Measurements from ENCODE around the gene SRF.

DNA sequence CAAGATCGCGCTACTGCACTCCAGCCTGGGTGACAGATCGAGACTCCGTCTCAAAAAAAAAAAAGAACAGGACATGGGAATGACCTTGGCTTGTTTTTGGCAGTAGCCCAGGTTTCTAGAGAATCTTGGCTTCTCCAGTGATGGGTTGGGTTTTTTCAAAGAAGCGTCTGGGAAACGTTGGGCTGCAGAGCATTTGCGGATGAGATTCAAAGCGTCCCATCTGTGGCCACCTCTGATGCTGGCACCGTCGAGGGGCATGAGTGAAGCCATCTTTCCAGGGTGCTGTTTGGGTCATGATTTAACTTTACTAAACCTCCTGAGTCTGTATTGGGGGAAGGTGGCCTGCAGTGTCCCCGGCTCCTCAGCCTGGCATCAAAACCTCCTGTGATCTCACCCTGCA is 43.2 kb upstream of the SRF start:
- TF ChIP-seq, protein P1, sequence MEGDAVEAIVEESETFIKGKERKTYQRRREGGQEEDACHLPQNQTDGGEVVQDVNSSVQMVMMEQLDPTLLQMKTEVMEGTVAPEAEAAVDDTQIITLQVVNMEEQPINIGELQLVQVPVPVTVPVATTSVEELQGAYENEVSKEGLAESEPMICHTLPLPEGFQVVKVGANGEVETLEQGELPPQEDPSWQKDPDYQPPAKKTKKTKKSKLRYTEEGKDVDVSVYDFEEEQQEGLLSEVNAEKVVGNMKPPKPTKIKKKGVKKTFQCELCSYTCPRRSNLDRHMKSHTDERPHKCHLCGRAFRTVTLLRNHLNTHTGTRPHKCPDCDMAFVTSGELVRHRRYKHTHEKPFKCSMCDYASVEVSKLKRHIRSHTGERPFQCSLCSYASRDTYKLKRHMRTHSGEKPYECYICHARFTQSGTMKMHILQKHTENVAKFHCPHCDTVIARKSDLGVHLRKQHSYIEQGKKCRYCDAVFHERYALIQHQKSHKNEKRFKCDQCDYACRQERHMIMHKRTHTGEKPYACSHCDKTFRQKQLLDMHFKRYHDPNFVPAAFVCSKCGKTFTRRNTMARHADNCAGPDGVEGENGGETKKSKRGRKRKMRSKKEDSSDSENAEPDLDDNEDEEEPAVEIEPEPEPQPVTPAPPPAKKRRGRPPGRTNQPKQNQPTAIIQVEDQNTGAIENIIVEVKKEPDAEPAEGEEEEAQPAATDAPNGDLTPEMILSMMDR (IDR thresholded peaks at IDR 0.05), result no peak
- TF ChIP-seq POLR2A (IDR thresholded peaks at IDR 0.05) (no peak), POLR2AphosphoS5 (IDR thresholded peaks at IDR 0.05) (no peak)
